A549 treated with AZD2906 at 1 μM for 4 hours (cell line): ENCODE results near the gene TGFA. TPM values are rescaled to one million over a fixed set of nuclear protein-coding genes. Genes with fewer than 3 reads are reported as not detected.

Source experiments
- total RNA-seq: library from RNA; stranded (reverse); fragments of 200-300 nt; extraction: Qiagen RNA extraction; gene quantifications from 5 replicates; pipeline ENCODE4 v1.2.3, GENCODE V29; 2022

TGFA gene
- total RNA-seq, result 4.3 to 5.7 TPM (median 4.6 TPM) in 5 replicates

GRCh38 chr2:70553584-70554337, at the start of gene TGFA:
TSS of gene TGFA (minus strand) at chr2:70553826. CDS start at chr2:70553767, 59 bp downstream.

Other genes with a start within 250 kb of the TGFA start
- gene ADD2, start 214.4 kb upstream of the TGFA start, total RNA-seq, result 22.2 to 29.0 TPM (median 25.0 TPM) in 5 replicates
- not detected in 5 replicates for gene FIGLA, start 236.8 kb upstream of the TGFA start, total RNA-seq